WTC11 (cell line): Measurements from ENCODE around the gene ANKRD52.

Experiments used
- AFF4 ChIP-seq: sonication (generic); formaldehyde crosslinking; IDR thresholded peaks from 2 replicates; pipeline ENCODE4 v1.8.1; 2023; ENCODE audit warnings: mild to moderate bottlenecking, missing genetic modification reagents, borderline replicate concordance
- CTCF ChIP-seq: fragments of 200-600 bp; IDR thresholded peaks from 2 replicates; pipeline ENCODE4 v1.8.0; 2022; ENCODE audit warnings: antibody characterized with exemption
- ESRRA ChIP-seq: sonication (generic); formaldehyde crosslinking; IDR thresholded peaks from 2 replicates; pipeline ENCODE4 v1.8.1; 2022; ENCODE audit warnings: mild to moderate bottlenecking, missing genetic modification reagents, borderline replicate concordance
- ETV6 ChIP-seq: sonication (generic); formaldehyde crosslinking; IDR thresholded peaks from 2 replicates; pipeline ENCODE4 v1.8.1; 2022; ENCODE audit warnings: mild to moderate bottlenecking, missing genetic modification reagents
- JUN ChIP-seq: sonication (generic); formaldehyde crosslinking; IDR thresholded peaks from 2 replicates; pipeline ENCODE4 v1.8.0; 2023; ENCODE audit warnings: mild to moderate bottlenecking, missing genetic modification reagents
- NR2C2 ChIP-seq: sonication (generic); formaldehyde crosslinking; IDR thresholded peaks from 2 replicates; pipeline ENCODE4 v1.8.0; 2022; ENCODE audit warnings: mild to moderate bottlenecking, missing genetic modification reagents
- SP1 ChIP-seq: sonication (generic); formaldehyde crosslinking; conservative IDR thresholded peaks from 2 replicates; pipeline ENCODE4 v1.8.1; 2022; ENCODE audit warnings: missing genetic modification reagents
- TCF7 ChIP-seq: sonication (generic); formaldehyde crosslinking; IDR thresholded peaks from 2 replicates; pipeline ENCODE4 v1.8.0; 2022; ENCODE audit warnings: mild to moderate bottlenecking, low read depth, missing genetic modification reagents, moderate library complexity
- TEAD1 ChIP-seq: sonication (generic); formaldehyde crosslinking; IDR thresholded peaks from 2 replicates; pipeline ENCODE4 v1.8.0; 2022; ENCODE audit warnings: mild to moderate bottlenecking, missing genetic modification reagents
- TF ChIP-seq, protein P1 (sequence below): sonication (generic); formaldehyde crosslinking; IDR thresholded peaks from 2 replicates; pipeline ENCODE4 v1.8.0; 2022; ENCODE audit warnings: mild to moderate bottlenecking, missing genetic modification reagents
- TF ChIP-seq, protein P2 (sequence below): sonication (generic); formaldehyde crosslinking; IDR thresholded peaks from 2 replicates; pipeline ENCODE4 v1.8.1; 2023; ENCODE audit warnings: mild to moderate bottlenecking, moderate library complexity, missing genetic modification reagents
- TF ChIP-seq, protein P3 (sequence below): sonication (generic); formaldehyde crosslinking; IDR thresholded peaks from 2 replicates; pipeline ENCODE4 v1.8.1; 2023; ENCODE audit warnings: mild to moderate bottlenecking, missing genetic modification reagents
- TF ChIP-seq, protein P4 (sequence below): fragments of 250-450 bp; sonication (Bioruptor Pico); IDR thresholded peaks from 2 replicates; pipeline ENCODE4 v1.9.0; 2021; ENCODE audit warnings: mild to moderate bottlenecking, borderline replicate concordance

DNA sequence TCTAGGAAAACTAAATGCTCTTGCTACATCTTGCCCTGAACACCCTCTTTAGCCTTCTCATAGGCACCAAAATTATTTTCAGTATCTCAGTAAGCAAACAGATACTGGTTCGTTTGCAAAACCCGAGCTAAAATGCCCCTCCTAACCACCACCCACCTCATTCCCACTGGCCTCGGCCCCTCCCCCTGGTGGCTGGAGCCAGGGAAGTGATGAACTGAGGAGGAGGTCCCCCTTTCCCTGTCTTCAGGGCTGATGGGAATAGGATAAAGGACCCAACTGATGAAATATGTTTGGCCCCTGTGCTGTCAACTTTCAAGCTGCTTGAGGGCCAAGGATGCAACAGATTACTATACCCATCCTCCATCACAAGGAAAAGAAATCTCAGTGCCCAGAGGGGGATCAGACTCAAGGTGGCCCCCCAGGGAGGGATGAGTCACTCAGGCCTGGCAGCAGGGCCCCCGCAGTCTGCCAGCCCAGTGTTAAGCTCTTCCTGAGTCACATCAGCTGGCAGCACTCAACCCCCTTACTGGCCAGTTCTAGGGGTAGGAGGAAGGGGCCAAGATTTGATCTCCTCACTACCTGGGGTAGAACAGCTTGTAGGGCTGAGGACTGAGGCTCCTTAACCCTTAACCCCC lies 1.7 kb downstream of the ANKRD52 start:
- TF ChIP-seq CTCF (no peak), TEAD1 (CRISPR knock-in tag) (no peak), TCF7 (CRISPR knock-in tag) (no peak), AFF4 (CRISPR knock-in tag) (no peak), JUN (CRISPR knock-in tag) (no peak), SP1 (CRISPR knock-in tag) (no peak), ETV6 (CRISPR knock-in tag) (no peak), NR2C2 (CRISPR knock-in tag) (no peak), ESRRA (CRISPR knock-in tag) (no peak)
- TF ChIP-seq, protein P1, sequence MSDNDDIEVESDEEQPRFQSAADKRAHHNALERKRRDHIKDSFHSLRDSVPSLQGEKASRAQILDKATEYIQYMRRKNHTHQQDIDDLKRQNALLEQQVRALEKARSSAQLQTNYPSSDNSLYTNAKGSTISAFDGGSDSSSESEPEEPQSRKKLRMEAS (CRISPR knock-in tag) = no peak
- TF ChIP-seq, protein P2, sequence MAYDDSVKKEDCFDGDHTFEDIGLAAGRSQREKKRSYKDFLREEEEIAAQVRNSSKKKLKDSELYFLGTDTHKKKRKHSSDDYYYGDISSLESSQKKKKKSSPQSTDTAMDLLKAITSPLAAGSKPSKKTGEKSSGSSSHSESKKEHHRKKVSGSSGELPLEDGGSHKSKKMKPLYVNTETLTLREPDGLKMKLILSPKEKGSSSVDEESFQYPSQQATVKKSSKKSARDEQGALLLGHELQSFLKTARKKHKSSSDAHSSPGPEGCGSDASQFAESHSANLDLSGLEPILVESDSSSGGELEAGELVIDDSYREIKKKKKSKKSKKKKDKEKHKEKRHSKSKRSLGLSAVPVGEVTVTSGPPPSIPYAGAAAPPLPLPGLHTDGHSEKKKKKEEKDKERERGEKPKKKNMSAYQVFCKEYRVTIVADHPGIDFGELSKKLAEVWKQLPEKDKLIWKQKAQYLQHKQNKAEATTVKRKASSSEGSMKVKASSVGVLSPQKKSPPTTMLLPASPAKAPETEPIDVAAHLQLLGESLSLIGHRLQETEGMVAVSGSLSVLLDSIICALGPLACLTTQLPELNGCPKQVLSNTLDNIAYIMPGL (CRISPR knock-in tag) = no peak
- TF ChIP-seq, protein P3, sequence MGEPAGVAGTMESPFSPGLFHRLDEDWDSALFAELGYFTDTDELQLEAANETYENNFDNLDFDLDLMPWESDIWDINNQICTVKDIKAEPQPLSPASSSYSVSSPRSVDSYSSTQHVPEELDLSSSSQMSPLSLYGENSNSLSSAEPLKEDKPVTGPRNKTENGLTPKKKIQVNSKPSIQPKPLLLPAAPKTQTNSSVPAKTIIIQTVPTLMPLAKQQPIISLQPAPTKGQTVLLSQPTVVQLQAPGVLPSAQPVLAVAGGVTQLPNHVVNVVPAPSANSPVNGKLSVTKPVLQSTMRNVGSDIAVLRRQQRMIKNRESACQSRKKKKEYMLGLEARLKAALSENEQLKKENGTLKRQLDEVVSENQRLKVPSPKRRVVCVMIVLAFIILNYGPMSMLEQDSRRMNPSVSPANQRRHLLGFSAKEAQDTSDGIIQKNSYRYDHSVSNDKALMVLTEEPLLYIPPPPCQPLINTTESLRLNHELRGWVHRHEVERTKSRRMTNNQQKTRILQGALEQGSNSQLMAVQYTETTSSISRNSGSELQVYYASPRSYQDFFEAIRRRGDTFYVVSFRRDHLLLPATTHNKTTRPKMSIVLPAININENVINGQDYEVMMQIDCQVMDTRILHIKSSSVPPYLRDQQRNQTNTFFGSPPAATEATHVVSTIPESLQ (CRISPR knock-in tag) = no peak
- TF ChIP-seq, protein P4, sequence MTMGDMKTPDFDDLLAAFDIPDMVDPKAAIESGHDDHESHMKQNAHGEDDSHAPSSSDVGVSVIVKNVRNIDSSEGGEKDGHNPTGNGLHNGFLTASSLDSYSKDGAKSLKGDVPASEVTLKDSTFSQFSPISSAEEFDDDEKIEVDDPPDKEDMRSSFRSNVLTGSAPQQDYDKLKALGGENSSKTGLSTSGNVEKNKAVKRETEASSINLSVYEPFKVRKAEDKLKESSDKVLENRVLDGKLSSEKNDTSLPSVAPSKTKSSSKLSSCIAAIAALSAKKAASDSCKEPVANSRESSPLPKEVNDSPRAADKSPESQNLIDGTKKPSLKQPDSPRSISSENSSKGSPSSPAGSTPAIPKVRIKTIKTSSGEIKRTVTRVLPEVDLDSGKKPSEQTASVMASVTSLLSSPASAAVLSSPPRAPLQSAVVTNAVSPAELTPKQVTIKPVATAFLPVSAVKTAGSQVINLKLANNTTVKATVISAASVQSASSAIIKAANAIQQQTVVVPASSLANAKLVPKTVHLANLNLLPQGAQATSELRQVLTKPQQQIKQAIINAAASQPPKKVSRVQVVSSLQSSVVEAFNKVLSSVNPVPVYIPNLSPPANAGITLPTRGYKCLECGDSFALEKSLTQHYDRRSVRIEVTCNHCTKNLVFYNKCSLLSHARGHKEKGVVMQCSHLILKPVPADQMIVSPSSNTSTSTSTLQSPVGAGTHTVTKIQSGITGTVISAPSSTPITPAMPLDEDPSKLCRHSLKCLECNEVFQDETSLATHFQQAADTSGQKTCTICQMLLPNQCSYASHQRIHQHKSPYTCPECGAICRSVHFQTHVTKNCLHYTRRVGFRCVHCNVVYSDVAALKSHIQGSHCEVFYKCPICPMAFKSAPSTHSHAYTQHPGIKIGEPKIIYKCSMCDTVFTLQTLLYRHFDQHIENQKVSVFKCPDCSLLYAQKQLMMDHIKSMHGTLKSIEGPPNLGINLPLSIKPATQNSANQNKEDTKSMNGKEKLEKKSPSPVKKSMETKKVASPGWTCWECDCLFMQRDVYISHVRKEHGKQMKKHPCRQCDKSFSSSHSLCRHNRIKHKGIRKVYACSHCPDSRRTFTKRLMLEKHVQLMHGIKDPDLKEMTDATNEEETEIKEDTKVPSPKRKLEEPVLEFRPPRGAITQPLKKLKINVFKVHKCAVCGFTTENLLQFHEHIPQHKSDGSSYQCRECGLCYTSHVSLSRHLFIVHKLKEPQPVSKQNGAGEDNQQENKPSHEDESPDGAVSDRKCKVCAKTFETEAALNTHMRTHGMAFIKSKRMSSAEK = no peak
